K562 (cell line): ENCODE measurements around the gene C1orf122. TPM values are rescaled to one million over a fixed set of nuclear protein-coding genes. Genes with fewer than 3 reads are reported as not detected.
A peak's percentile ranks its signal among the peaks of the same experiment; 100 is the strongest.

Experiments
- ATAC-seq: fragments of 200-7000 bp; cut with Tn5 transposase; 3 replicates; pipeline ENCODE4 v1.9.1; 2020; ENCODE audit warnings: moderate library complexity
- BruUV-seq: library from RNA; stranded (reverse); fragments of 400-500 nt; replicated peaks from 2 replicates; lab custom pipeline; 2021; lab: Mats Ljungman, UMichigan
- CTCF ChIA-PET: fragments of 300-600 bp; formaldehyde crosslinking; extraction: SDS; loops from one replicate; lab custom pipeline; 2021; ENCODE audit warnings: low intra/inter-chr PET ratio; lab: Yijun Ruan, JAX
- POLR2A ChIA-PET: fragments of 300-600, 350-650 bp; sonication (Branson Sonifier 250); formaldehyde crosslinking; extraction: SDS; loops from one replicate; lab custom pipeline; 2021; ENCODE audit warnings: antibody characterized with exemption, inconsistent platforms; lab: Yijun Ruan, JAX
- DNase-seq, 4 experiments: peaks; one replicate each; pipeline versions ENCODE4 v3.0.0 to v3.0.0-alpha.2; 2011 to 2018; ENCODE audit warnings: low spot score in 3 of 4, mixed read lengths in 3 of 4; ENCODE audit errors: extremely low read depth in 1 of 4
- FAIRE-seq: peaks from 2 replicates; lab custom pipeline; 2011; peaks lifted over from hg19 to GRCh38; lab: Jason Lieb, UNC
- H2AFZ ChIP-seq: 2 replicates; pipeline ENCODE4 v1.6.0; 2011; ENCODE audit warnings: low read depth, low read length, control low read depth, inconsistent platforms
- H3K27ac ChIP-seq: fragments of 200-600 bp; 3 replicates; pipeline ENCODE4 v1.8.0; 2011; ENCODE audit warnings: low read depth, mild to moderate bottlenecking, control low read depth, inconsistent platforms, low read length, moderate library complexity, mixed read lengths; ENCODE audit errors: extremely low read depth
- H3K27me3 ChIP-seq, 2 experiments: fragments of 300-600 bp in 1 of 2; 2 replicates in 1 of 2; 3 replicates in 1 of 2; pipeline versions ENCODE4 v1.6.0 to v1.8.0; 2011; ENCODE audit warnings: inconsistent platforms in 2 of 2, low read length in 2 of 2, mild to moderate bottlenecking in 1 of 2, mixed read lengths in 1 of 2, moderate library complexity in 1 of 2; ENCODE audit not compliant: control insufficient read depth in 2 of 2, insufficient read depth in 2 of 2
- H3K36me3 ChIP-seq: fragments of 300-600 bp; 3 replicates; pipeline ENCODE4 v1.8.0; 2011; ENCODE audit warnings: mild to moderate bottlenecking, low read length, inconsistent platforms; ENCODE audit not compliant: control insufficient read depth, insufficient read depth
- H3K4me1 ChIP-seq, 2 experiments: fragments of 200-600 bp in 1 of 2; replicated peaks in 1 of 2; 2 replicates in 1 of 2; 3 replicates in 1 of 2; pipeline versions ENCODE4 v1.5.1 to v1.8.0; 2011; ENCODE audit warnings: inconsistent platforms in 2 of 2, low read length in 2 of 2, mild to moderate bottlenecking in 1 of 2, mixed read lengths in 1 of 2, moderate library complexity in 1 of 2; ENCODE audit not compliant: control insufficient read depth in 2 of 2, insufficient read depth in 2 of 2
- H3K4me2 ChIP-seq: 2 replicates; pipeline ENCODE4 v1.6.1; 2011; ENCODE audit warnings: low read length, control low read depth, inconsistent platforms, mixed read lengths; ENCODE audit not compliant: insufficient read depth
- H3K4me3 ChIP-seq: fragments of 200-600 bp; sonication (generic), shearing (Covaris generic); 2 replicates; pipeline ENCODE4 v1.5.1; 2016; ENCODE audit warnings: control low read depth, inconsistent platforms
- H3K79me2 ChIP-seq: fragments of 200-600 bp; 3 replicates; pipeline ENCODE4 v1.8.0; 2011; ENCODE audit warnings: low read length, inconsistent platforms; ENCODE audit not compliant: control insufficient read depth, insufficient read depth
- H3K9ac ChIP-seq, 2 experiments: 2 replicates each; pipeline versions ENCODE4 v1.6.0 to v1.6.1; 2011; ENCODE audit warnings: low read depth in 2 of 2, low read length in 2 of 2, control low read depth in 1 of 2, inconsistent platforms in 1 of 2, mild to moderate bottlenecking in 1 of 2, mixed read lengths in 1 of 2; ENCODE audit not compliant: insufficient read depth in 1 of 2
- H3K9me1 ChIP-seq: one replicate; pipeline ENCODE4 v1.6.0; 2011; ENCODE audit warnings: inconsistent platforms, mild to moderate bottlenecking, low read length, moderate library complexity; ENCODE audit not compliant: control insufficient read depth, insufficient read depth
- H3K9me3 ChIP-seq: replicated peaks from 2 replicates; pipeline ENCODE4 v1.5.1; 2011; ENCODE audit warnings: low read depth, low read length, inconsistent platforms; ENCODE audit not compliant: control insufficient read depth, insufficient read depth
- H4K20me1 ChIP-seq: replicated peaks from 2 replicates; pipeline ENCODE4 v1.6.1; 2011; ENCODE audit warnings: low read length, inconsistent platforms, mixed read lengths; ENCODE audit not compliant: control insufficient read depth, insufficient read depth
- HMBOX1 ChIP-seq: sonication (generic); IDR thresholded peaks from 2 replicates; pipeline ENCODE4 v1.6.1; 2016
- HNRNPL ChIP-seq: fragments of 200-400 bp; formaldehyde crosslinking; IDR thresholded peaks from 2 replicates; pipeline ENCODE4 v1.6.1; 2017; ENCODE audit warnings: low read depth, mild to moderate bottlenecking, low read length
- NRF1 ChIP-seq, 2 experiments: fragments of 450-650 bp; IDR thresholded peaks in 1 of 2; conservative IDR thresholded peaks in 1 of 2; 2 replicates each; pipeline ENCODE4 v1.6.1; 2014; ENCODE audit warnings: mild to moderate bottlenecking in 2 of 2
- SAFB ChIP-seq: fragments of 200-400 bp; formaldehyde crosslinking; IDR thresholded peaks from 2 replicates; pipeline ENCODE4 v1.6.1; 2017; ENCODE audit warnings: low read depth, low read length, borderline replicate concordance
- WGBS: fragments of 100-300 bp; shearing (Covaris generic); methylation state at CpG from one replicate; pipeline ENCODE4 v1.1.6; 2016; ENCODE audit warnings: low coverage, mixed read lengths; ENCODE audit not compliant: insufficient coverage; ENCODE audit errors: missing lambda C conversion rate; 5-methylcytosine and 5-hydroxymethylcytosine counted together
- in situ Hi-C: fragments of 300-500 bp; cut with MboI; formaldehyde crosslinking; loops from 4 replicates; pipeline ENCODE4 v1.15.0; 2018; ENCODE audit warnings: inconsistent platforms, mixed read lengths
- intact Hi-C: fragments of 100-400 bp; cut with micrococcal nuclease; formaldehyde crosslinking; loops from 2 replicates; pipeline ENCODE4 v1.14.2; 2022
- polyA plus RNA-seq, 8 experiments: library from polyadenylated mRNA; depleted of rRNA in 4 of 8; stranded (reverse) in 5 of 8; unstranded in 3 of 8; fragments of >200 nt; fragmentation: Nextera tagmentation in 2 of 8; fragmentation: Illumina TruSeq in 1 of 8; extraction: Ambion mirVana in 2 of 8; extraction: Trizol in 1 of 8; gene quantifications; 2 replicates each; pipeline versions ENCODE4 v1.2.1 to v1.2.3, GENCODE V29; 2011 to 2014; ENCODE audit warnings: inconsistent platforms in 1 of 8, missing spikeins in 1 of 8
- total RNA-seq, 7 experiments: library from RNA; depleted of rRNA in 6 of 7; stranded (reverse); fragments of >200 nt in 6 of 7; fragmentation: Illumina TruSeq in 2 of 7; extraction: Trizol in 2 of 7; gene quantifications; 2 replicates each; pipeline versions ENCODE4 v1.2.1 to v1.2.3, GENCODE V29; 2011 to 2021; ENCODE audit warnings: low replicate concordance in 1 of 7

Gene C1orf122
- total and polyA plus RNA-seq, 9 of the 15 experiments (the other 6 are each of a cell fraction or from before 2014, with no cell fraction given) = 3.6 to 70.9 (median 17.3) TPM

DNA sequence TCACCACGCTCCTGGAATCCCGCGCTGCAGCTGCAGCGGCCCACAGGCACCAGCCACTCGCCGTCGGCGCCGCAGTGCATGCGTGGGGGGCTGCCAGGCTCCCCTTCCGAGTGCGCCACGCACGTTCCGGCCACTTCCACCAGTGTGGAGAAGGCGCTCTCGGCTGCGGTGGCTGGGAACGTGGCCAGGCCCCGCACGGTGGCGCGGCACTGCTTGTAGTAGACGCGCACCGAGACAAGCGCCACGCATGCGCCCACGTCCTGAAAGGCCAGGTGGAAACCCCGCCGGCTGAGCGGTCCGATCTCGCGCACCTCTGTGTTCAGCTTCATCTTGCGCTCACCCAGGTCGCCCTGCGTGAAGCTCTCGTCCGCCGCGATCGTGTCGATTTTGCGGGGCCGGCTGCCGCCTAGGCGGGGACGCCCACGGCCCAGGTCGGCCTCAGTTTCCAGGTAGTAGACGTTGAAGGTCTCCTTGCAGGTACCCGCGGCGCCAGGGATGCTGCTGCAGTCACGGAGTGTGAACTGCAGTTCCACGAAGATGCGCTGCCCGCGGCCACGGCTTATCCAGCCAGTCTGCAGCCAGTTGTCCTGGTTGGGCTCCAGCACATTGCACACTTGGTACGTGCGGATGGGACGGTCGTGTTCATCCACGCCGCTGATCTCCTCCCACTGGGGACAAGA lies 46.0 kb upstream of the C1orf122 start:
- Histone ChIP-seq H3K4me2 (no peak overlapping the region), H3K4me1 (peaks cover 4 to 34% of the 10 kb centered on the region in 2 experiments; a peak in 3 of 5 replicates), H3K9ac (no peak overlapping the region), H3K4me3 (no peak overlapping the region), H2AFZ (no peak overlapping the region), H3K27ac (no peak overlapping the region), H3K9me3 (no peaks in the 10 kb centered on the region), H3K36me3 (no peaks in the 10 kb centered on the region), H4K20me1 (peaks cover 11% of the 10 kb centered on the region)
- intact Hi-C loops (loop anchor here (10.0 kb wide), 1 partner anchor 157 kb away; no protein-coding TSS in a partner anchor), in situ Hi-C loops (no loop called here)
- no peak for DNase-seq
- no peak for FAIRE-seq
- BruUV-seq = no TSS peak
- CTCF ChIA-PET = no interaction called here
- 17% methylated on average over 55 of the region's 68 CpGs for WGBS
- TF ChIP-seq HMBOX1 (no peak), HNRNPL (no peak), SAFB (peak; percentile 45; the same call in 1 of the 2 replicates), NRF1 (conservative IDR thresholded peaks at IDR 0.05 in 1 of 2, IDR thresholded peaks at IDR 0.05 in 1 of 2) (peak; percentile 35 to 38; a peak in 2 of 4 replicates)
- TF ChIP-seq, all 486 proteins: peak for 2
- ATAC-seq = no peak
- Histone ChIP-seq H3K27me3 (peaks cover 31 to 39% of the 10 kb centered on the region in 2 experiments), H3K79me2 (no peaks in the 10 kb centered on the region), H3K9me1 (no peaks in the 10 kb centered on the region)
- POLR2A ChIA-PET = interaction anchor here (0.6 kb wide), 1 partner anchor 372 kb away, joined by 3 read pairs; no protein-coding TSS in a partner anchor
